HG02610 (cell line): ENCODE results near the gene MED12L.

Source experiments
- ATAC-seq: cut with Tn5 transposase; IDR thresholded peaks from one replicate; pipeline ENCODE4 v1.9.1; 2021; ENCODE audit warnings: mild to moderate bottlenecking, moderate library complexity; ENCODE audit not compliant: unreplicated experiment

The MED12L gene

GRCh38 chr3:151436675-151437446 is 351.4 kb downstream of the MED12L start:
- no peak for ATAC-seq

- no peak for ATAC-seq
Measured at GRCh38 chr3:151437906-151438305, 352.4 kb downstream of the MED12L start.

GRCh38 chr3:151439652-151440125 is 354.2 kb downstream of the MED12L start:
- peak; percentile 74 for ATAC-seq

- ATAC-seq: no peak
Measured at GRCh38 chr3:151440940-151441339, 355.5 kb downstream of the MED12L start.

- ATAC-seq: no peak
Measured at GRCh38 chr3:151443583-151443982, 358.1 kb downstream of the MED12L start.

GRCh38 chr3:151445273-151446001 is 360.0 kb downstream of the MED12L start:
- no peak for ATAC-seq

- ATAC-seq: no peak
Measured at GRCh38 chr3:151446002-151446340, 360.5 kb downstream of the MED12L start.

GRCh38 chr3:151452368-151452767 is 366.9 kb downstream of the MED12L start:
- no peak for ATAC-seq

GRCh38 chr3:151452841-151453240 is 367.4 kb downstream of the MED12L start:
- ATAC-seq: no peak

- ATAC-seq: no peak
Measured at GRCh38 chr3:151456065-151456464, 370.6 kb downstream of the MED12L start.

GRCh38 chr3:151459358-151459757 is 373.9 kb downstream of the MED12L start:
- ATAC-seq: no peak

GRCh38 chr3:151460228-151460627 is 374.8 kb downstream of the MED12L start:
- no peak for ATAC-seq

GRCh38 chr3:151460774-151461450 is 375.4 kb downstream of the MED12L start, which contains the start of gene IGSF10:
Gene IGSF10 (minus strand): TSS chr3:151461061. CDS start chr3:151458709, 2,352 bp downstream.
- ATAC-seq: no peak

- ATAC-seq: no peak
Measured at GRCh38 chr3:151462278-151462780, 376.9 kb downstream of the MED12L start.

- no peak for ATAC-seq
Measured at GRCh38 chr3:151462991-151463390, 377.5 kb downstream of the MED12L start.

GRCh38 chr3:151467069-151467468 is 381.6 kb downstream of the MED12L start:
- no peak for ATAC-seq

GRCh38 chr3:151468284-151468917 is 382.9 kb downstream of the MED12L start:
- ATAC-seq: peak; percentile 68

- ATAC-seq: no peak
Measured at GRCh38 chr3:151476344-151477018, 391.0 kb downstream of the MED12L start.

GRCh38 chr3:151477591-151478334 is 392.3 kb downstream of the MED12L start:
- ATAC-seq: no peak

GRCh38 chr3:151478335-151478697 is 392.9 kb downstream of the MED12L start:
- no peak for ATAC-seq
